GM10266 (cell line): ENCODE data around the gene HK3.

Experiments
- DNase-seq: peaks from one replicate; pipeline ENCODE4 v3.0.0; 2012; ENCODE audit errors: extremely low spot score
- CTCF ChIP-seq: IDR thresholded peaks from 2 replicates; pipeline ENCODE4 v1.5.1; 2012; ENCODE audit warnings: mild to moderate bottlenecking, low read depth; ENCODE audit not compliant: control insufficient read depth, insufficient read depth; ENCODE audit errors: missing control alignments

The HK3 gene

GRCh38 chr5:176895831-176896230 lies 3.3 kb downstream of the HK3 start:
- no peak for TF ChIP-seq CTCF
- no peak for DNase-seq

DNA sequence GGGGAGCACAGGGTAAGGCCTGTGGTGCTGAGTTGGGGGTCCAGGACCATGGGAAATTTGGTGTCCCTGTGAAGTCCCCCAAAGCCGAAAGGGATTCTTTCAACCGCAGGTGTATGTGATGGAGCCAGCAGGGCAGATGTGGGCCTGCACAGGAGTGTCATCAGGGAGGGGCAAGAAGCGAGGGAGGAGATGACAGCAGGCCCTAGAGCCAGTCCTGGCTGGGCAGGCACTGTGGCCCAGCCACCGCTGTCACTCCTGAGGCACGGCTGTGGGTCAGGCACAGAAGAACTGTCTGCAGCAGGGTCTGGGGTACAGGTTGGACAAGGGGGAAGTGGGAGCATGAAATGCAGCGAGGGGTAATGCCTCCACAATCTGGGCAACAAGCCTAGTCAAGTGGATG lies 4.8 kb downstream of the HK3 start:
- no peak for DNase-seq
- TF ChIP-seq CTCF = no peak

DNA sequence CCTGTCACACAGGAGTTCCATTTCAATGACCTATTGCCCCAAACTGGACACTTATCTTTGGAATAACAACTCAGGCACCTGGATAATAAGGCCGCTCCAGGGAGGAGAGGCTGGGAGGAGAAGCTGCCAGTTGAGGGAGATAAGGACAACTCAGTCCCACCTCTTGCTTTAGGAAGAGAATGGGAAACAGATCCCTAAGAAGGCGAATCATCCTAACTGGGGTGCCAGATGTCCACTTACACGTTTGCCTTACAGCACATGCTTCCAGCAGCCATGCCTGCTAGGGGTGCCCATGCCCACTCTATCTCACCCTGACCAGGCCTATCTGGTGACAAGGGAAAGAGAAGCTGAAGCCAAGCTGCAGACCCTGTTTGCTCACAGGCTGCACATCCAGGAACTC lies 6.5 kb downstream of the HK3 start:
- no peak for TF ChIP-seq CTCF
- DNase-seq = no peak

DNA sequence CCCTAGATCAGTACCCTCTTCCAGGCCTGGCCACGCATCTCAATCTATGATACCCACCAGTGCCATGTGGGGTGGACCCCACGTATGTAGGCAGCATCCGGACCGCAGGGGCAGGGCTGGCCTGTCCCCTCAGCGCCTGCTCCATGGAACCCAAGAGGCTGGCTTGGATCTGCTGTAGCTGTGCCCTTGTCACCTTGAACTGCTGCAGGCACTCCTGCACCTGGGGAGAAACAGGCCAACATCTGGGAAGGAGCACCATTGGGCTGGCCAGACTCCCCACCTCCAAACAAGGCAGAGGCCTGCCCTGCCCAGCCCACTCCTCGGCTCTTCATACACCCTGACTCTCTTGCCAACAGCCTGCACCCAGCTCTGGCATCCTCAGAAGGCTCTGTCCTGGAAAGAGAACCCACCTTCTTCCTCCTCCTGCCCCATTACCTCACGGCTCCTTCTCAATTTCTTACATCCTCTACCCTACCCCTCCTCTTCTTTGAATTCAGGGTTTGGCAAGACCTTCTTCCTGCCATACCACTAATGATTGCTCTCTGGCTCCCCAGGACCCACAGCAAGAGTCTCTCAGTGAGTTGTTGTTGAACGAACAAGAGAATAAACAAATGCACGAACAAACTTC lies 7.7 kb downstream of the HK3 start:
- no peak for TF ChIP-seq CTCF

DNA sequence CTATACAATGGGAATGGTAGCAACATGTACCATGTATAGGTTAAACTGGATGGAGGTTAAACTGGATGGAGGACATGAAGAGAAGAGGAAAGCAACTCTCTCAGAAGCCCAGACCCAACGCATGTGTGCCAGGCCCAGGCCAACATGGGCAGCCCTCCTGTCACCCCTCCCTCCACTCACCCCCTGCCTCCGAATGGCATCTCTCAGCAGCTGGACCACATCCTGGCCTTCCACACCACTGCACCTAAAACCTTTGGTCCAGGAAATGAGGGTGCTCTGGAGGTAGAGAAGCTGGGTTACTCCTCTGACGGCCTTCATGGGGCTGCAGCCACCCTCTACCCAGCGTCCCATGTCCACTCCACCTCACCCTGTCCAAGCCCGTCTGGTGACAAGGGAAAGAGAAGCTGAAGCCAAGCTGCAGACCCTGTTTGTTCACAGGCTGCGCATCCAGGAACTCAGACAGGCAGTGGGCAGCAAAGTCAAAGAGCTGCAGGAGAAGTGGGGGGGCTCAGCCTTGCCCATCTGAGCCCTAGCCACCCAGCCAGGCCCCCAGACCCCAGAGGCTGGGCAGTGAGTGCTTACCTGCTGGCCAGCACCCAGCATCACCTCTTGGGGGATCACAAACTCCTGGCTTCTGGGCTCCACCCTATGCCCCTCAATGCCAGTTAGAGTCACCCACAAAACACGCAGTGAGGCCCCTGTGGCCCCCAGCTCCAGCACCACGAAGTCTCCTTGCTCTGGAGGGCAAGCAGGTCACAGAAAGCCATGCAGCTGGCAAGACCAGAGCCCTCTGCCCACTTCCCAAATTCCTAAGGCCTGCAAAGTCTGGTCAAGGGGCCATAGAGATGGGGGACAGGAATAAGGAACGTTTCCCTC lies 8.5 kb downstream of the HK3 start:
- TF ChIP-seq CTCF = no peak
- DNase-seq = no peak

More for the DNA sequence above, 7.7 kb downstream of the HK3 start:
- no peak for DNase-seq

GRCh38 chr5:176889321-176890280 lies 9.5 kb downstream of the HK3 start:
- DNase-seq = no peak

More at GRCh38 chr5:176889321-176890280, 9.5 kb downstream of the HK3 start:
- TF ChIP-seq CTCF = no peak
